ENCODE data around the gene PFDN4. TPM values are rescaled to one million over a fixed set of nuclear protein-coding genes. Genes with fewer than 3 reads are reported as not detected.

Gene PFDN4
- total RNA-seq, 1 donor from 2014 or later: 28.1 TPM

GRCh38 chr20:54172856-54173652 lies 34.8 kb upstream of the PFDN4 start:
- DNase-seq (ENCODE audit: low spot score): no peak
- intact Hi-C loops (cut with DNase I): no loop called here

GRCh38 chr20:54173653-54174456 lies 34.0 kb upstream of the PFDN4 start, which contains the start of gene CYP24A1:
Gene CYP24A1, minus strand, starts transcription at chr20:54173986. Its CDS starts 407 bp downstream, at chr20:54173579.
- DNase-seq (ENCODE audit: low spot score): no peak
- intact Hi-C loops (cut with DNase I): no loop called here

DNA sequence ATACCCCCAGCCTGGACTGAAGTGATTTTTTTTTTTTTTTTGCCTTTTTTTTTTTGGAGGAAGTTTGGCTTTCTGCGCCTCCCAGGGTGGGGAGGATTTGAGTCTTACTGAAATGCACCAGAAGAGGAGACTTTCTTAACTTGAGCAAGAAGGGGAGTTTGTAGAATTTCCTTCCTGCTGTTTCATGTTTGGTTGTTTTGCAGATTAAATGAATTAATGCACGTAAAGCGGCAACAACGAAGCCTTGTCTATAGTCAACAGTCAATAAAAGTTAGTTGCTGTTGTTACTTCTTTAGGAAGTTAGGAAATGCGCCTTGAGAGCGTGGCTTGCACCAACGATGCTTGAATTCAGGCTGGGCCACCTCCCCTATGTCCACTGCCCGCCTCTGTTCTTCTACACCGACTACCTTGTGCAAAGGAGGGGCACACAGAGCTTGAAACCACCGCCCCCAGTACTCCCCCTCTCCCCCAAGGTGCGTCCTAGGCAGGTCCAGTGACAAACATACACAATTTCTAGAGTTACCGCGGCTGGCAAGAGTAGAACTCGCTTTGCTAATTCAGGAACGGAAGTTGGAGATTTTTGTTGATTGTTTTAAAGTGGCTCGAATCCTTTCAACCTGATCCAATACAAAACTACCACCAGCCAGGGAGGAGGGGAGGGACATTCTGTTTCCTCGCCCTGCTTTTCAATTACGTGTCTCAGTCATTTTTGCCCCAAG lies 33.3 kb upstream of the PFDN4 start:
- no peak for DNase-seq (ENCODE audit: low spot score)

DNA sequence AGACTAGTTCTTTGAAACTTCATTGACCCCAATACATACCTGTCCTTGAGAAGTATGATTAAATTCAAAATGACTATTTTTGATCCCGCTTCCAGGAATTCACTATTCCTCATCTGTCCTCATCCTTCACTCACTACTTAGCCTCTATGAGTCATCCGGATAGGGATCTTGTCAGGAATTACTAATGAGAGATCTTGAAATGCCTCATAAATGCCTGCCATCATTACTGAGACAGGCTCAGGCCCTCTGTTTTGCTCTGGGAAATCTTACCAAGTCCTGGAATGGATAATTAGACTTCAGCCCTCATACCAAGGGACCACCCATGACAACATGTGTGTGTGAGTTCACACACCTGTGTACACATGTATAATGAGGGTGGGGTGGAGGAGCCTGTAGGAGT lies 31.3 kb upstream of the PFDN4 start:
- intact Hi-C loops (cut with DNase I): no loop called here
- no peak for DNase-seq (ENCODE audit: low spot score)

More for the DNA sequence above, 33.3 kb upstream of the PFDN4 start:
- intact Hi-C loops (cut with DNase I): no loop called here

- no peak for DNase-seq (ENCODE audit: low spot score)
- intact Hi-C loops (cut with DNase I): no loop called here
Measured at GRCh38 chr20:54177378-54177777, 30.5 kb upstream of the PFDN4 start.

- intact Hi-C loops (cut with DNase I): no loop called here
- DNase-seq (ENCODE audit: low spot score): no peak
Measured at GRCh38 chr20:54178256-54178655, 29.6 kb upstream of the PFDN4 start.

GRCh38 chr20:54179946-54180345 lies 27.9 kb upstream of the PFDN4 start:
- no peak for DNase-seq (ENCODE audit: low spot score)
- intact Hi-C loops (cut with DNase I): no loop called here

GRCh38 chr20:54180931-54181330 lies 27.0 kb upstream of the PFDN4 start:
- intact Hi-C loops (cut with DNase I): no loop called here
- DNase-seq (ENCODE audit: low spot score): no peak

GRCh38 chr20:54184071-54184470 lies 23.8 kb upstream of the PFDN4 start:
- intact Hi-C loops (cut with DNase I): no loop called here
- no peak for DNase-seq (ENCODE audit: low spot score)

GRCh38 chr20:54184904-54185626 lies 22.8 kb upstream of the PFDN4 start:
- DNase-seq (ENCODE audit: low spot score): no peak
- intact Hi-C loops (cut with DNase I): no loop called here

DNA sequence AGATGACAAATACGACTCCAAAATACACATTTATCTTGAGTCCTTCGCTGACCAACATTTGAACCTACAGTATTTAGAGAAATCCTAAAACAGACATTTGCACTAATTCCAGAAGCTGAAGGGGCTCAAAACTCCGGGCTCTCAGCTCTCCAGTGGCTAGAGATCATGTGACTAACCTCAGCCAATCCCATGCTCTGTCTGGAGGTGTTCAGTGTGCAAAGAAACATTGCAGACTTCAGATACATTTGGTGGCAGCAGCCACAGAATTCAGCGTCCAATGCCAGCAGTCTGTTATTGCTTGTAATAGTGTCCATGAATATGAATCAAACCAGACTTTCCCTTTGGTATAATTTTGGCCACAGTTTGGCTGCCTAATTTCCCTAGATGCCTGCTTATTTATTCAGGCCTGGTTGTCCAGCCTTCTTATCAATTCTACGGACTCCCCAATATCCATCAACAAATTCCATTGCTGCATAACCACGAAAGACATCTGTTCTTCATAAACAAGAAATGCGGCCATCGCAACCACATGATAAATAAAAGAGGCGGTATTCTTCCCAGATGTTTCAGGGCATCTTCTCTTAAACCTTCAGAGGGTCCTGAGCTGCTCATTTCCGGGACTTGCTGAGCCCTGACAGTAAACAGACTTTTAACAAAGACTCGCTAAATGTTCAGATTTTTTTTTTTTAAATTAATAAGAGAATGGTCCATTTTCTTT lies 19.6 kb upstream of the PFDN4 start:
- intact Hi-C loops (cut with DNase I): no loop called here
- no peak for DNase-seq (ENCODE audit: low spot score)

DNA sequence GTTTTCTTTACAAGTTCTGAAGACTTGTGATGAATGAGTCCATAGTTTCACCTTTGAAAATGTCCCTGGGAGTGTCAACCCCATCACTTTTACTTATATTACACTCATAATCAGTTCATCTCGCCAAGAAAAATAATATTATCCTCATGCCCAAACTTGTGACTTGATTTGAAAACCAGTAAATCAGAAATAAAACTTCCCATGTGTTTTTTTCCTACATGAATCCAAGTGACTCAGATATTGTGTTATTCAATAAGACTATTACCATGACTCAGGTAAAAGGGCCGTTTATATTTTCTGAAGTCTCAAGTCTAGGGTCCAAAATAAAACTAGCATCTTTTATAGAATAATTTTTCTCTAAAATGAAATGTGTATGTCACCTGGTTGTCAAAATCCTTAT lies 18.3 kb upstream of the PFDN4 start:
- no peak for DNase-seq (ENCODE audit: low spot score)
- intact Hi-C loops (cut with DNase I): no loop called here

DNA sequence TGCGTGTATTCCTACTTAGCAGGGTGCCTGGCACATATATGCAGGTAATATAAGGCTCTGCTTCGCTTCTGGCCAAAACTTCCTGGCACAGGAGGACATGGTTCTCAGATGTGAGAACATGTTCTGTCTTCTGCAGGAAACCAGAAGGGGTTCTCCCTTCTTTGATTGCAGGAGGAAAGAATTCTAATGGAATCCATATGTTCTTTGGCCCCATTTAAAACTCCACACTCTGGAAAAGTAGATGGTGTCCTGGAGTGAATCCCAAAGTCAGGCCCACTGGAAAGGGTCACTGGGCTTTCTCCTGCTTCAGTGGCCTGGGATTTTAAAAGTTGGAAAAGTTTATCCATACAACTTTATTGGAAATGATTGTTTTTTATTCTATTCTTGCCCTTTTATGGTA lies 17.7 kb upstream of the PFDN4 start:
- intact Hi-C loops (cut with DNase I): no loop called here
- no peak for DNase-seq (ENCODE audit: low spot score)

DNA sequence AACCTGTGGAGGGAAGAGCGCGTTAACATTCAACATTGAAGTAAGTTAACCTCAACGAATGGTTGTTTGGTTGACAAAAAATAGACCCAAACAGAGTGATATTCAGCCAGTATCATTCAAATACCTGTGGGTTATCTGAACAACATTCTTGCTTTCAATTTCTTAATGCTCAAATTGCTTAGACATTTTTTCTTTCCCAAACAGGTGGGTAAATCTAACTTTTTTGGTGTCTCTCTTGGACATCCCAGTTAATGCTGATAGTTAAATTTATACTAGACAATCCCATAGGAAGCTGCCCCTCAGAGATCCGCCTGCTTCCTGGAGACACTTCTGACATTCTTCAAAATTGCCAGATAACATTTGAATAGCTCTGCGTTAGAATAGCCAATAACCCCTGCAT lies 14.1 kb upstream of the PFDN4 start:
- no peak for DNase-seq (ENCODE audit: low spot score)

DNA sequence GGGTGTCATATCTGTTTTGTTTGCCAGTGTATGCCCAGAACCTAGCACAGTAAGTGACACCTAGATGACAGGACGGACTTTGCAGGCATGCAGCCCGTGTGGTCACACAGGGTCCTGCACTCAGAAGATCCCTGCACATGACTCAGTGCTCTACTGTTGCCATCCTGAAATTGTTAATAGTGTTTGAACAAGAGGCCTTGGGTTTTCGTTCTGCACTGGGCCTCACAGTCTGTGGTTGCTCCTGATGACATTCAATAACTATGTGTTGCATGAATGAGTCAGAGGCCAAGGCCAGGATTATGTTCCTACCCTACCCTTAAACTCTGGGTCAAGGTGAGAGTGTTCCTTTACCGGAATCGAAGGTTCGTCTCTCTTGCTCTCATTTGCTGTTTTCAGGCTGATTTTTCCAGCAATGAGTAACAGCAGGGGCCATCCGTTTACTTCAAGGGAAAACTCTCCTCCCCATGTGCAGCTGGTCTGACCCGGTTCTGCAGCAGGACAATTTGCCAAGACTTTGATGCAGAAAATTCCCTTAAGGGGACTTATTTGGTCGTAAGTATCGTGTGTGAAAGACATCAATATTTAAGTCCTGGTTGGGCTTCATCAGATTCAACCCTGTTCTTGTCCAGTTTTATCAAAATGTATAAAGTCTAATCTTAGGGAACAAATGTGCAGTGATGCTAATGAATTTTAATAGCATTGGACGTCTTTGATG lies 13.0 kb upstream of the PFDN4 start:
- DNase-seq (ENCODE audit: low spot score): no peak
- intact Hi-C loops (cut with DNase I): no loop called here

More for the DNA sequence above, 14.1 kb upstream of the PFDN4 start:
- intact Hi-C loops (cut with DNase I): no loop called here

- DNase-seq (ENCODE audit: low spot score): no peak
- intact Hi-C loops (cut with DNase I): no loop called here
Measured at GRCh38 chr20:54195483-54196472, 12.1 kb upstream of the PFDN4 start.
